Ectodermal cell (in vitro differentiated cells): ENCODE measurements around the gene SAMD15.

Experiments
- H3K27ac ChIP-seq: 2 replicates; pipeline ENCODE4 v1.7.0; 2013; ENCODE audit warnings: mild to moderate bottlenecking, low read depth, low read length; ENCODE audit not compliant: insufficient read depth, poor library complexity, severe bottlenecking
- H3K27me3 ChIP-seq: 2 replicates; pipeline ENCODE4 v1.7.0; 2013; ENCODE audit warnings: mild to moderate bottlenecking, low read length; ENCODE audit not compliant: insufficient read depth, control insufficient read depth, poor library complexity, severe bottlenecking
- H3K36me3 ChIP-seq: one replicate; pipeline ENCODE4 v1.7.0; 2013; ENCODE audit warnings: low read length; ENCODE audit not compliant: control insufficient read depth, insufficient read depth
- H3K4me1 ChIP-seq: one replicate; pipeline ENCODE4 v1.7.0; 2013; ENCODE audit warnings: low read length; ENCODE audit not compliant: control insufficient read depth, insufficient read depth
- H3K4me3 ChIP-seq: 2 replicates; pipeline ENCODE4 v1.7.0; 2013; ENCODE audit warnings: low read depth, low read length, control low read depth; ENCODE audit not compliant: insufficient read depth
- H3K9me3 ChIP-seq: 2 replicates; pipeline ENCODE4 v1.7.0; 2013; ENCODE audit warnings: mild to moderate bottlenecking, low read length, moderate library complexity; ENCODE audit not compliant: control insufficient read depth
- WGBS, 2 experiments: methylation state at CpG; one replicate each; pipeline ENCODE4 v1.1.7; 2013; ENCODE audit warnings: missing lambda C conversion rate in 2 of 2; 5-methylcytosine and 5-hydroxymethylcytosine counted together

Gene SAMD15

DNA sequence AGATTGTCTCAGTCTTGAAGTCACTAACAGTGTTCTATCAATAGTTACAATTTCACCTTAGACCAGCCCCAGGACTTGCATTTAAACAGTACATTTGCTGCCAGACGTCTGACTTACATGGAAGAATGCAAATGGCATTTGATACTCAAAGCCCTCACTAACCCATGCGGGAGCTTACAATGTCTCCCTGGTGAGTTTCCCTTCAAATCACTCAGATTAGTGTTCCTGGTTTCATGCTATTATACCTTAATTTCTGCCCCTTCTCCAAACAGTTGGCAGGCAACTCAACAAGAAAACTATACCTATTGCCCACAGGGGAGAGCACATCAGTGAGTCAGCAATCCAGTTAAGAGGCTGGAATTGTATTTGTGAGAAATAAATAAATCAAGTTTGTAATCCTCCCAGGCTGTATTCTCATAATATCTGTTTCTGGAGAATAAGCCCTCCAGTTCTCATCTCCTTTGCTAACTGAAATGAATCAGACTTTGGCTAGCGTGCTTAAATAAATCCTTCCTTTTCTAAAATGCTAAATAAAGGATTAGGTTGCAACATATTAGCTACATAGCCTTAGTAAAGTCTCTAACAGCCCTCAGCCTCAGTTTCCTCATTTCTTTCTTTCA is 32.7 kb upstream of the SAMD15 start:
- no peak overlapping the region for H3K27ac ChIP-seq
- WGBS, 2 experiments, result 64 to 66% methylated on average over 3 of the region's 3 CpGs
- H3K27me3 ChIP-seq, result no peaks in the 10 kb centered on the region
- peaks cover 3% of the 10 kb centered on the region for H3K4me1 ChIP-seq
- H3K4me3 ChIP-seq, result no peak overlapping the region
- peaks cover 4% of the 10 kb centered on the region for H3K36me3 ChIP-seq
- H3K9me3 ChIP-seq, result no peaks in the 10 kb centered on the region

GRCh38 chr14:77346495-77346894 is 30.7 kb upstream of the SAMD15 start:
- Histone ChIP-seq H3K9me3 (no peaks in the 10 kb centered on the region), H3K4me3 (no peak overlapping the region), H3K27me3 (no peaks in the 10 kb centered on the region), H3K4me1 (peaks cover 3% of the 10 kb centered on the region), H3K27ac (no peak overlapping the region), H3K36me3 (peaks cover under 1% of the 10 kb centered on the region)
- WGBS, 2 experiments, result 94 to 95% methylated on average over 2 of the region's 2 CpGs

DNA sequence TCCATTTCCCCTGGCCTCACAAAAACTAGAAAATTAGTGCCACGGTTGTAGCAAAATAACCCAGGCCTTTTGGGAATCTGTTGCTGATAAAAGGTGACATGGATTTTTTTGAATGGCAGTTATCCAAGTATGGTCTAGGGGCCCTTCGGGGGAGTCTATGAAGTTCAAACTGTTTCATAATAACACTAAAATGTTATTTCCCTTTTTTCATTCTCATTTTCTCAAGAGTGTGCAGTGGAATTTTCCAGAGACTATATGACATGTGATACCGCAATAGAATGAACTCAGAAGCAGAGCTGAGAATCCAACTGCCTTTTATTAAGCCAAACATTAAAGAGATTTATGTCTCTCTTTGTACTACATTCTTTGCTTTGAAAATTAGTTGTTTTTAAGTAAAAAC is 29.4 kb upstream of the SAMD15 start:
- Histone ChIP-seq H3K27me3 (no peaks in the 10 kb centered on the region), H3K36me3 (no peaks in the 10 kb centered on the region), H3K9me3 (no peaks in the 10 kb centered on the region), H3K27ac (no peak overlapping the region), H3K4me3 (no peak overlapping the region), H3K4me1 (peaks cover 3% of the 10 kb centered on the region)
- 87 to 97% methylated on average over 3 of the region's 3 CpGs for WGBS, 2 experiments

DNA sequence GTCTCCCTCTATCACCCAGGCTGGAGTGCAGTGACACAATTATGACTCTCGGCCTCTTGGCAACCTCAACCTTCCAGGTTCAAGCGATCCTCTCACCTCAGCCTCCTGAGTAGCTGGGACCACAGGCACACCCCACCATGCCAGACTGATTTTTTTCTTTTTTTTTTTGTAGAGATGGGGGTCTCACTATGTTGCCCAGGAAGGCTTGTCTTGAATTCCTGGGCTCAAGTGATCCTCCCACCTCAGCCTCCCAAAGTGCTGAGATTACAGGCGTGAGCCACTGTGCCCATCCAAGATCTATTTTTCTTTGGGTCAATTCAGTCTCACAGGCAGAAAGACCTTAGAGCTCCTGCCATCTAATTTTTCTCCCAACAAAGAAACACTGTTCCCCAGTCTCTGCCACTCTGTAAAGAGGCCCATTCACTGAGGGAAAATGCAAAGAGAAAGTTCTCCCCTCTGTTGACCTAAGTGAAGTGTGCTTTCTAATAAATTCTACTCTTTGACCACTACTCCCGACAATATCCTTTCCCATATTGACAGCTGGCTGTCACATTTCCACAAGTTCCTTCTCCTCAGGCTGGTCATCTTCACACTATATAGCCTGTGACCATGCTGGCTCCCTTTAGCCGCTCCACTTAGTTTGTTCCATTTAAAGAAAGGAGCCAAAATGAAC is 23.6 kb upstream of the SAMD15 start:
- H3K9me3 ChIP-seq, result no peaks in the 10 kb centered on the region
- no peaks in the 10 kb centered on the region for H3K4me1 ChIP-seq
- 93 to 96% methylated on average over 5 of the region's 5 CpGs for WGBS, 2 experiments
- H3K4me3 ChIP-seq, result no peak overlapping the region
- H3K36me3 ChIP-seq, result no peaks in the 10 kb centered on the region
- H3K27me3 ChIP-seq, result no peaks in the 10 kb centered on the region
- H3K27ac ChIP-seq, result no peak overlapping the region

- Histone ChIP-seq H3K4me1 (no peaks in the 10 kb centered on the region), H3K4me3 (no peak overlapping the region), H3K36me3 (no peaks in the 10 kb centered on the region), H3K27me3 (no peaks in the 10 kb centered on the region), H3K27ac (no peak overlapping the region), H3K9me3 (no peaks in the 10 kb centered on the region)
- WGBS, 2 experiments, result 95 to 97% methylated on average over 4 of the region's 4 CpGs
Measured at GRCh38 chr14:77355811-77356210, 21.4 kb upstream of the SAMD15 start.

- Histone ChIP-seq H3K9me3 (no peaks in the 10 kb centered on the region), H3K36me3 (no peaks in the 10 kb centered on the region), H3K27me3 (no peaks in the 10 kb centered on the region), H3K4me1 (no peaks in the 10 kb centered on the region), H3K4me3 (no peak overlapping the region), H3K27ac (no peak overlapping the region)
- 90 to 91% methylated on average over 4 of the region's 4 CpGs for WGBS, 2 experiments
Measured at GRCh38 chr14:77356899-77357298, 20.3 kb upstream of the SAMD15 start.

- Histone ChIP-seq H3K27me3 (no peaks in the 10 kb centered on the region), H3K9me3 (no peaks in the 10 kb centered on the region), H3K4me3 (no peak overlapping the region), H3K27ac (no peak overlapping the region), H3K4me1 (no peaks in the 10 kb centered on the region), H3K36me3 (no peaks in the 10 kb centered on the region)
- WGBS, 2 experiments, result 93 to 100% methylated on average over 1 of the region's 1 CpG
Measured at GRCh38 chr14:77359626-77360025, 17.6 kb upstream of the SAMD15 start.

DNA sequence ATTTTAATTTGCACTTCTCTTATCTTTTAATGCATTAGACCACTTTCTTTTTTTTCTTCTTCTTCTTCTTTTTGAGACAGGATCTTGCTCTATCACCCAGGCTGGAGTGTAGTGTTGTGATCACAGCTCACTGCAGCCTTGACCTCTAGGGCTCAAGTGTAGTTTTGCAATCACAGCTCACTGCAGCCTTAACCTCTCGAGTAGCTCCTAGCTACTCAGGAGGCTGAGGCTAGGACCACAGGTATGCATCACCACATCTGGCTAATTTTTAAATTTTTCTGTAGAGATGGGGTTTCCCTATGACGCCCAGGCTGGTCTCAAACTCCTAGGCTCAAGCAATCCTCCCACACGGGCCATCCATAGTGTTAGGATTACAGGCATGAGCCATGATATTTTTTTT is 13.0 kb upstream of the SAMD15 start:
- Histone ChIP-seq H3K4me1 (no peaks in the 10 kb centered on the region), H3K36me3 (no peaks in the 10 kb centered on the region), H3K4me3 (no peak overlapping the region), H3K27me3 (no peaks in the 10 kb centered on the region), H3K27ac (no peak overlapping the region), H3K9me3 (no peaks in the 10 kb centered on the region)
- 84 to 94% methylated on average over 3 of the region's 3 CpGs for WGBS, 2 experiments

DNA sequence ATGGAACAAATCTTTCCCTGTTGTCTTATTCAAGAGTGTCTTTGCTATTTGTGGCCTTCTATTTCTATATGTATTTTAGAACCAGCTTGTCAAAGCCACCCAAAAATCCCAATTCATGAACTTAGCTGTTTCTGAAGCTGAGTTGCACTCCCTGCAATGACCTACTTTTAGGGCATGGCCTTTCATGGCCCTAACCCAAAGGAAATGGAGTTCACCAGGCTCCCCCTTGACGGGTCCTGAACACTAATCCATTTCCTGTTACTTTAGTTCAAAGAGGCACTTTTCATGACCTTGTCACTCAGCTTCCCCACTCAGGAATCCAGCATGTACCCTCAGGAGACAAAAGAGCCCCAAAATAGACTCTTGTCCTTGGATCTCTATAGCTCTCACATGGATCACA is 7.9 kb upstream of the SAMD15 start:
- 82 to 83% methylated on average over 1 of the region's 1 CpG for WGBS, 2 experiments
- H3K27ac ChIP-seq, result no peak overlapping the region
- no peaks in the 10 kb centered on the region for H3K4me1 ChIP-seq
- no peak overlapping the region for H3K4me3 ChIP-seq
- no peaks in the 10 kb centered on the region for H3K27me3 ChIP-seq
- H3K36me3 ChIP-seq, result no peaks in the 10 kb centered on the region
- H3K9me3 ChIP-seq, result no peaks in the 10 kb centered on the region

- no peaks in the 10 kb centered on the region for H3K36me3 ChIP-seq
- 84 to 92% methylated on average over 4 of the region's 4 CpGs for WGBS, 2 experiments
Measured at GRCh38 chr14:77372304-77372841, 4.8 kb upstream of the SAMD15 start.

More at GRCh38 chr14:77372304-77372841, 4.8 kb upstream of the SAMD15 start:
- Histone ChIP-seq H3K4me3 (no peak overlapping the region), H3K9me3 (no peaks in the 10 kb centered on the region), H3K4me1 (peaks cover 9% of the 10 kb centered on the region), H3K27me3 (no peaks in the 10 kb centered on the region), H3K27ac (no peak overlapping the region)
